NOMO-1 treated with DMSO at 0.1 percent for 48 hours (cell line): Measurements from ENCODE around the gene STPG4.
A peak's percentile ranks its signal among the peaks of the same experiment; 100 is the strongest.
"Not testable (repeated sequence)": the region's sequence is repeated elsewhere in the genome, so short reads cannot be mapped to it uniquely, and the experiment has no call there.

Experiments
- DNase-seq: peaks from one replicate; lab custom pipeline; 2025; ENCODE audit not compliant: unreplicated experiment; lab: John Stamatoyannopoulos, UW

The STPG4 gene, protein sequence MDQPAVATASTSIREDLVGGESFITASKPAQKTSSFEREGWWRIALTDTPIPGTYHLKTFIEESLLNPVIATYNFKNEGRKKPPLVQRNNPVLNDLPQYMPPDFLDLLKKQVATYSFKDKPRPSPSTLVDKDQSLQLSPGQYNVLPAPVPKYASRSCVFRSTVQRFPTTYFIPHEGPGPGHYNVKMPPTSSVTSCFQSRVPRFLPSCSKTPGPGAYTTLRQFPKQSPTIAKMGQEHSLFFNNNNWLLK

GRCh38 chr2:47155091-47155876, at the start of gene STPG4:
STPG4 (minus strand) TSS chr2:47155308; CDS start chr2:47155251, 57 bp downstream.
- DNase-seq, result no peak

DNA sequence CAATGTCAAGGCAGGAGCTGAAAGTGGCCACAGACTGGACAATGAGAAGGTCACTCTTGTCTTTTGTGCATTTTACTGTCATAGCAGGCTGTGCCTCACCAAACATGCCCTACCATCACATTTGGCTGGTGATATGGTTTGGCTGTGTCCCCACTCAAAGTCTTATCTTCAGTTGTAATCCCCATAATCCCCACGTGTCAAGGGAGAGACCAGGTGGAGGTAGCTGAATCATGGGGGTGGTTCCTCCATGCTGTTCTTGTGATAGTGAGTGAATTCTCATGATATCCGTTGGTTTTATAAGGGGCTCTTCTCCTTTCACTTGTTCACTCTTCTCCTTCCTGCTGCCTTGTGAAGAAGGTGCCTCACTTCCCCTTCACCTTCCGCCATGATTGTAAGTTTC, 49.6 kb upstream of the STPG4 start:
- DNase-seq, result no peak

DNA sequence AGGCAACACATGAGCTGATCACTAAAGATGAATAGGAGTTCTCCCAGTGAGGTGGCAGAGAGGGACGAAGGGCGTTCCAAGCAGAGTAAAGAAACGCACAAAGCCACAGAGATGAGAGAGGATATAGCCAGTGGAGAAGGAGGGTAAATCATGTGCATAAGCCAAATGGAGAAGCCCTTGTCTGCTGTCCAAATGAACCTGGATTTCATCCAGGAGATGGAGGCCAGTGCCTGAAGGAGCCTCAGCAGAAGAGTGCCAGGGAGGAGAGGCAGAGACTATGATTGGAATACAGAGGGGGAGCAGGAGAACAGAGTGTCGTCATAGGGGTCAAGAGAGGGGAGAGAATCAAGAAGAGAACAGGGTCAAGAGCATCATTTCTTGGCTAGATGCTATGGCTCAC, 48.9 kb upstream of the STPG4 start:
- no peak for DNase-seq

- no peak for DNase-seq
Observed at GRCh38 chr2:47201224-47201623, 46.1 kb upstream of the STPG4 start.

GRCh38 chr2:47198985-47199451, 43.9 kb upstream of the STPG4 start:
- no peak for DNase-seq

DNA sequence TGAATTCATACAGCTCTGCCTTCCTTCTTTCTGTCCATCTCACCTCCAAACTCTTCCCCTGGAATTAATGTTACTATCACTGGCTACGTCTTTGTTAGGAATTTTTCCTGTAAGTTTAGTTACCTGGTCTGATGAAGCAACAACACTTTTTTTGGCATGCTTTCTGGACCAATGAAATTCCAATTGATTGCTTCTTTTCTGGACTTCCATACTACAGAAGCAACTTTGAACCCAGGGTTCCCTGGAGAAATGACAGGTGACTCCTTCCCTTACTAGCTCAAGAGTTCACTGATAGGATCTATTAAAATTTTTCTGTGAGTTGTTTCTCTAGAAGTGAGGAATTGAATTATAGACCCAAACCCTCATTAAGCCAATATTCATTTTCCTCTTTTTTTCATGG, 41.4 kb upstream of the STPG4 start:
- no peak for DNase-seq

- DNase-seq, result no peak
Observed at GRCh38 chr2:47196046-47196445, 40.9 kb upstream of the STPG4 start.

DNA sequence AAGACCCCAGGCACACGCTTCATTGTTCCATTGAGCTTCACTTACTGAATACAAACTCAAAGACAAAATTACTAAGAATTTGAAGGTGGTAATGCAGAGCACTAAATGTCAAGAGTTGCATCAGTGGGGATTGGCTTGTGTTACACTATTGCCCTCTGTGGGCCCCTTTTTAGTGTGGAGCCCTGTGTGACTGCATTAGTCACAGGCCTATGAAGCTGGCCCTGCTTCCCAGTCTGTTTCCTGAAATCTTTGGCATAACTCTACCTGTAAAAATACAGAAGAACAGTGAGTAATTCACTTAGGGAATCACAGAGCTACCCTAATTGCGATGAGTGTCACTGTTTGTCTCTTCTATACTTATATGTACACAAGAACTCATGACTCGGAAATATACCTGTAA, 40.0 kb upstream of the STPG4 start:
- no peak for DNase-seq

DNA sequence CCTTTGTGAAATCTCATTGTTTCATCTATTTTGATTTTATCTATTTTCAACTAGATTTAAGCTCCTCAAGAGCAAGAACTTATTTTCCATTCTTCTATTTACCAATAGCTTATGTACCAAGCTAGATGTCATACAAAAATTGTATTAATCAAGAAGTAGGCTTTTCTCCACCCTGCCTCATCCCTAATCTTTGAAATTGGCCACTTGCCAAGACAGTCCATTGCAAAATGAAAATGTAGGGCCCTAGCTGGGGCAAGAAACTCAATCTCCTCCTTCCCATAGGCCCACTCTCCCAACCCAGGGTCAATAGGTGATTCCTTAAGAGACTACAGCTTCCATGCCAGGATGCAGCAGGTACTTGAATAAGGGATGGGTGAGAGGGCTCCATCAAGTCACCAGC, 39.3 kb upstream of the STPG4 start:
- DNase-seq, result no peak

GRCh38 chr2:47193607-47194006, 38.5 kb upstream of the STPG4 start:
- DNase-seq, result no peak

DNA sequence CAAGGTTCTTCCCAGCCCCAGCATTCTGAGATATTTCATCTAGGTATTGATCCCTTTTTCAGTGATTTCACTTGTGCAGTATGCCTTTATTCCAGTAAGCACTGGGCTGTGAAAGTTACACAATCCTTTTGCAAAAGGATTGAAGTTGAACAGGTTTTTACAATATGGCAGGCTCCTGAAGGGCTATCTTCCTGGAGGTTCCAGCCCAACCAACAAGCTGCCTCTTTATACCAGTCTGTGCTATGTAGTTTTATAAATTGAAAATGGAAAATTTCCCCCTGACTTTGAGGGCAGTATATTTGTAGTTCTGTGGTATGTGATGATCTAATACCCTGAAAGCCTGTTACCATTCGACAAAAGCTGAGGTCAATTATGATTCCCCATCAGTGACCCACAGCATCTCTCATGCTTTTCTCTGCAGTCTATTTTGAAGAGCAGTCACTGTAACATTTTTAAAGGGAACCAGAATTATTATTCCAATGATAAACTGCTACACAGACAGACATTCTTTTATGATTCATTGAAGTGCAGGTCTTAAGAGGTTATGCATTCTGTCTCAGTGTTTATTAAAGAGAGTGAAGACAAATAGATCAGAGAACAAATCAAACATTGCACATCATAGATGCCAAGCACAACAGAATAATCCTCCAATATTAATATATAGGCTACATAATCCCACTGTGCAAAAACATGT, 35.2 kb upstream of the STPG4 start:
- DNase-seq, result no peak

GRCh38 chr2:47189635-47190034, 34.5 kb upstream of the STPG4 start:
- no peak for DNase-seq

DNA sequence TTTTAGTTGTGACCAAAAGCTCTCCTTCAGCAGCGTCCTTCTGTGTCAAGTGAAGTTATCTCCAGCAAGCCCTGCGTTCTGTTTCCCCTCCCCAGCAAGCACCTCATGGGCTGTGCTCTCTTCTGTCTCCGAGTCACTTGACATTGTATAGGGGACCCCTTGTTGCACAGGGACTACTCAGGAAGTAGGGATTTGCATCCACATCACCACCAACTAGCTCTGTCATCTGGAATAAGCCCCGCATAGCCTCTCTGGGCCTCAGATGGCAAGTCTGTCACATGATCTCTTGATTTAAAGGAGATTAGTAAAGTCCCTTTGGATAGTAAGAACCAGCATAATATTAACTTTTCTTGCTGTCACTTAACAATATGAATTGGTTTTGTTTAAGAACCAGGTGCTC, 32.0 kb upstream of the STPG4 start:
- no peak for DNase-seq

DNA sequence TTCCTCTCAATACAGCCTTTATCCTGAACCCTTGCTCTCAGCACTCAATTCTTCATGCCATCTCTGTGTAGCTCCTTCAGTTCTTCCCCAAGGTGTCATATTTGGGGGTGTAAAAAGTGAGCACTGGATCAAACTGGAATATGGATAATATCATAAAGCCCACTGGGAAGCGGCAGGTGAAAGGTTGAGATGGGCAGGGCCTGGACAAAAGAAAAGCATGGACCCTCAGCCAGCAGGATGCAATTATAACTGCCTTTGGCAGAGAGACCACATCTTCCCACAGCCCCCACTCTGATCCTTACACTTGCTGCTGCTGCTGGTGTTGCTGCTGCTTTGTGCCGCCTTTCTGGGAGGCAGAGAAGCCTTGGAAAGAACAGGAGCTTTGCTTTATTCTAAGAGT, 31.2 kb upstream of the STPG4 start:
- DNase-seq, result no peak

DNA sequence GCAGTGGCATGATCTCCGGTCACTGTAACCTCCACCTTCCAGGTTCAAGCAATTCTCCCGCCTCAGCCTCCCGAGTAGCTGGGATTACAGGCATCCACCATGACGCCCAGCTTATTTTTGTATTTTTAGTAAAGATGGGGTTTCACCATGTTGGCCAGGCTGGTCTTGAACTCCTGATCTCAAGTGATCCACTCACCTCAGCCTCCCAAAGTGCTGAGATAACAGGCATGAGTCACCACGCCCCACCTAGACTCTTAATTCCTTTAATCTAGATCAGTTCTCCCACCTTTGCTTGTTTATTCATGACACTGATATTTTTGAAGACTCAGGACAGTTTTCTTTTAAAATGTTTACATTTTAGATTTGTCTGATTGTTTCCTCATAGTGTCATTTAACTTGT, 30.0 kb upstream of the STPG4 start:
- not testable (repeated sequence) for DNase-seq

DNA sequence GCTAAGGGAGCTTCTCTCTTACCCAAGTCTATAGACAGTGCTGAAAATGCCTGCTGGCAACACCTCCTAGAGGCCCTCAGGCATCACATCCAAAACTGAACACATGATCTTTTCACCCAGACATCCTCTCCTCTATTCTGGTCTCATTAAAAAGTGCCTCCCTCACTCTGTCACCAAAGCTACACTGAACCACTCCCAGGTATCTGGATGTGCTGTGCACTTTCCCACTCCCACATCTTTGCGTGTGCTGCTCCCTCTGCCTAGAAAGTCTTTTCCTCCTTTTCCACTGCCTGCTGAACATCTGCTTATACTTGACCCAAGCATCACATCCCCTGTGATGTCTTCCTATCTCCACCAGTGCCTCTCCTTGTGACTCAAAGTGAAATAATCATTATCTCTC, 26.1 kb upstream of the STPG4 start:
- no peak for DNase-seq

DNA sequence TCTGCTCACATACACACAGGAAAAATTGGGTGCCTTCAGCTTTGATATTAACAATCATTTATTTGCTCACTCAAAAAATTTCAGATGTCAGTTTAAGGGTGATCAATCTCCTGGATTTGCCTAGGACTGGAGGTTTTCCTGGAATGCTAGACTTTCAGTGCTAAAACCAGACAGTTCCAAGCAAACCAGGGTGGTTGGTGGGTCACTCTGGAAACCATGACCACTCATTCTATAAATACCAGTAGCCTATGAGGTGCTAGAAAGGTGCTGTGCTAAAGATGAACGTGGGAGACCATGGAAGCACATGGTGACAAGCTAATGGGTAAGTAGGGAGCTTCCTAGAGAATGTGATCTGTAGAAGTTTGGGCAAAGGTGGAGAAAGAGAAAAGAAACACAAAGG, 25.4 kb upstream of the STPG4 start:
- DNase-seq, result no peak

- DNase-seq, result peak; percentile 33
Observed at GRCh38 chr2:47179388-47179787, 24.3 kb upstream of the STPG4 start.

GRCh38 chr2:47178341-47178740, 23.2 kb upstream of the STPG4 start:
- DNase-seq, result no peak

GRCh38 chr2:47177043-47177565, 22.0 kb upstream of the STPG4 start:
- DNase-seq, result peak; percentile 52

DNA sequence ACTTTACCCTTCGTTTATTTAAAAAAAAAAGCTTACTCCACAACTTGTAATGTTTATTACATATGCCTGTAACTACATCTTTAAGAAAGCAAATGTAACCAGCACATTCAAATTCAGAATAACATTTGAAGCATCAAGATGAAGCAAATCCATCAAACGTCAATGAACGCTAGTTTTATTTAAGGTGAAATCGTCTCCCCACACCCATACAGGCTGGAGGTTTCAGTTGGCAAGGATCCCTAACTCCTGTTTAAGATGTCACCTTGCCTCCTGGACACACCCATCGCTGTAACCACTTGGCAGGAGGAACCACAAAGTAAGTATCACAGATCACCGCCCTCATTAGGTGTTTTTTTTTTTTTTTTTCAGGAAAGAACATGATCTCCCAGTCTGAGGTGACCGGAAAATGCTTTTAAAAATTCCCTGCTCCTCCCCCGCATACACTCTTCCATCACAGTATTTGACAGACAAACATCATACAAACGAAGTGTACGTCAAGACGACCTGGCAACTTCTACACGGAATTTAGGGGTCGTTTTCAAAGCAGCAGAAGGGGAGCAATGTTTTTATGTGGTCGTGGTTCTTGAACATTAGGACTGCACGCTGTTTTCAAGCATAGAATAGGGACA, 19.7 kb upstream of the STPG4 start:
- peak; percentile 42 for DNase-seq
